HepG2 (cell line): ENCODE results near the gene NPC1. TPM values are rescaled to one million over a fixed set of nuclear protein-coding genes. Genes with fewer than 3 reads are reported as not detected.

Experiments
- ASH2L ChIP-seq: fragments of 300-600, 200-600 bp; sonication (generic); IDR thresholded peaks from 2 replicates; pipeline ENCODE4 v1.7.0; 2017; ENCODE audit warnings: low read depth, mild to moderate bottlenecking, moderate library complexity, mixed read lengths, low read length; ENCODE audit not compliant: insufficient read length
- CREM ChIP-seq, 2 experiments: sonication (generic) in 1 of 2; formaldehyde crosslinking in 1 of 2; IDR thresholded peaks; 2 replicates each; pipeline versions ENCODE4 v1.4.0 to v1.6.1; 2016 to 2020; ENCODE audit warnings: antibody characterized with exemption in 1 of 2, mild to moderate bottlenecking in 1 of 2, missing genetic modification reagents in 1 of 2
- ERF ChIP-seq: IDR thresholded peaks from 2 replicates; pipeline ENCODE4 v1.6.1; 2018; ENCODE audit warnings: missing biosample characterization, missing genetic modification reagents
- HIVEP1 ChIP-seq: sonication (generic); formaldehyde crosslinking; IDR thresholded peaks from 2 replicates; pipeline ENCODE4 v1.4.0; 2020; ENCODE audit warnings: mild to moderate bottlenecking, missing genetic modification reagents
- MTF2 ChIP-seq: sonication (generic); formaldehyde crosslinking; IDR thresholded peaks from 2 replicates; pipeline ENCODE4 v1.5.0; 2020; ENCODE audit warnings: missing genetic modification reagents, borderline replicate concordance
- PBX3 ChIP-seq: sonication (generic); formaldehyde crosslinking; IDR thresholded peaks from 2 replicates; pipeline ENCODE4 v1.8.1; 2023; ENCODE audit warnings: missing genetic modification reagents, inconsistent platforms, borderline replicate concordance
- POGK ChIP-seq: sonication (generic); formaldehyde crosslinking; conservative IDR thresholded peaks from 2 replicates; pipeline ENCODE4 v1.8.0; 2022; ENCODE audit warnings: mild to moderate bottlenecking, moderate library complexity, missing genetic modification reagents
- POGZ ChIP-seq: sonication (generic); formaldehyde crosslinking; IDR thresholded peaks from 2 replicates; pipeline ENCODE4 v1.4.0; 2020; ENCODE audit warnings: mild to moderate bottlenecking, missing genetic modification reagents
- RNF219 ChIP-seq: sonication (generic); formaldehyde crosslinking; IDR thresholded peaks from 2 replicates; pipeline ENCODE4 v1.5.0; 2020; ENCODE audit warnings: mild to moderate bottlenecking, missing genetic modification reagents
- SCMH1 ChIP-seq: sonication (generic); formaldehyde crosslinking; IDR thresholded peaks from 2 replicates; pipeline ENCODE4 v1.9.0; 2021; ENCODE audit warnings: missing genetic modification reagents, mild to moderate bottlenecking, borderline replicate concordance
- TAF15 ChIP-seq: fragments of 200-400 bp; formaldehyde crosslinking; IDR thresholded peaks from one replicate; pipeline ENCODE4 v1.6.1; 2018; ENCODE audit warnings: mild to moderate bottlenecking, low read depth, low read length; ENCODE audit not compliant: poor library complexity, severe bottlenecking
- ZBTB7A ChIP-seq: sonication (generic); formaldehyde crosslinking; IDR thresholded peaks from 2 replicates; pipeline ENCODE4 v1.8.0; 2022; ENCODE audit warnings: mild to moderate bottlenecking, missing genetic modification reagents
- ZNF160 ChIP-seq: sonication (generic); formaldehyde crosslinking; IDR thresholded peaks from 2 replicates; pipeline ENCODE4 v1.8.0; 2022; ENCODE audit warnings: mild to moderate bottlenecking, inconsistent platforms, missing genetic modification reagents
- ZNF263 ChIP-seq: sonication (generic); formaldehyde crosslinking; IDR thresholded peaks from 2 replicates; pipeline ENCODE4 v1.4.0; 2020; ENCODE audit warnings: missing genetic modification reagents
- ZNF30 ChIP-seq: sonication (generic); formaldehyde crosslinking; IDR thresholded peaks from 2 replicates; pipeline ENCODE4 v1.5.0; 2020; ENCODE audit warnings: mild to moderate bottlenecking, missing genetic modification reagents
- ZNF460 ChIP-seq: sonication (generic); formaldehyde crosslinking; IDR thresholded peaks from 2 replicates; pipeline ENCODE4 v1.5.1; 2020; ENCODE audit warnings: missing genetic modification reagents, mild to moderate bottlenecking, borderline replicate concordance
- polyA plus RNA-seq, 8 experiments: library from polyadenylated mRNA; depleted of rRNA in 3 of 8; stranded (reverse) in 7 of 8; unstranded in 1 of 8; fragments of >200 nt; fragmentation: Illumina TruSeq in 4 of 8; extraction: Trizol in 4 of 8; gene quantifications; 2 replicates each; pipeline versions ENCODE4 v1.2.1 to v1.2.3, GENCODE V29; 2011 to 2016; ENCODE audit warnings: low read depth in 4 of 8, missing spikeins in 1 of 8, mixed read lengths in 1 of 8; ENCODE audit not compliant: insufficient read depth in 1 of 8
- total RNA-seq, 5 experiments: library from RNA; depleted of rRNA; stranded (reverse); fragments of >200 nt; fragmentation: Illumina TruSeq; extraction: Trizol; gene quantifications; 2 replicates each; pipeline ENCODE4 v1.2.3, GENCODE V29; 2016; ENCODE audit warnings: low read depth in 1 of 5
- TF ChIP-seq, protein P1 (sequence below): sonication (generic); formaldehyde crosslinking; IDR thresholded peaks from 2 replicates; pipeline ENCODE4 v1.8.1; 2022; ENCODE audit warnings: mild to moderate bottlenecking, missing genetic modification reagents
- TF ChIP-seq, protein P2 (sequence below): sonication (generic); formaldehyde crosslinking; IDR thresholded peaks from 2 replicates; pipeline ENCODE4 v1.5.0; 2020; ENCODE audit warnings: missing genetic modification reagents

The NPC1 gene
- total and polyA plus RNA-seq, 2 of the 13 experiments (the other 11 are each of a cell fraction or from before 2014, with no cell fraction given) = 46.5 to 114 TPM

- TF ChIP-seq, protein P1, sequence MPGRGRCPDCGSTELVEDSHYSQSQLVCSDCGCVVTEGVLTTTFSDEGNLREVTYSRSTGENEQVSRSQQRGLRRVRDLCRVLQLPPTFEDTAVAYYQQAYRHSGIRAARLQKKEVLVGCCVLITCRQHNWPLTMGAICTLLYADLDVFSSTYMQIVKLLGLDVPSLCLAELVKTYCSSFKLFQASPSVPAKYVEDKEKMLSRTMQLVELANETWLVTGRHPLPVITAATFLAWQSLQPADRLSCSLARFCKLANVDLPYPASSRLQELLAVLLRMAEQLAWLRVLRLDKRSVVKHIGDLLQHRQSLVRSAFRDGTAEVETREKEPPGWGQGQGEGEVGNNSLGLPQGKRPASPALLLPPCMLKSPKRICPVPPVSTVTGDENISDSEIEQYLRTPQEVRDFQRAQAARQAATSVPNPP (CRISPR knock-in tag) = 0 out of 2 replicates have a peak, but pooled peaks have one; percentile 52
- TF ChIP-seq RNF219 (CRISPR knock-in tag) (no peak), ERF (peak; percentile 82; the same call in 1 of the 2 replicates), MTF2 (CRISPR knock-in tag) (no peak), TAF15 (no peak), POGZ (CRISPR knock-in tag) (peak; percentile 94), PBX3 (CRISPR knock-in tag) (no peak), CREM (IDR thresholded peaks at IDR 0.05) (peak; percentile 72; the same call in 1 of the 2 replicates), CREM (CRISPR knock-in tag; IDR thresholded peaks at IDR 0.05) (no peak), ZNF460 (0 out of 2 replicates have a peak, but pooled peaks have one; percentile 32), ZBTB7A (peak; percentile 59), SCMH1 (CRISPR knock-in tag) (no peak), ZNF160 (CRISPR knock-in tag) (peak; percentile 57; the same call in 1 of the 2 replicates), ZNF30 (CRISPR knock-in tag) (no peak), POGK (CRISPR knock-in tag) (no peak), ASH2L (peak; percentile 90), ZNF263 (no peak), HIVEP1 (CRISPR knock-in tag) (no peak)
- TF ChIP-seq, protein P2, sequence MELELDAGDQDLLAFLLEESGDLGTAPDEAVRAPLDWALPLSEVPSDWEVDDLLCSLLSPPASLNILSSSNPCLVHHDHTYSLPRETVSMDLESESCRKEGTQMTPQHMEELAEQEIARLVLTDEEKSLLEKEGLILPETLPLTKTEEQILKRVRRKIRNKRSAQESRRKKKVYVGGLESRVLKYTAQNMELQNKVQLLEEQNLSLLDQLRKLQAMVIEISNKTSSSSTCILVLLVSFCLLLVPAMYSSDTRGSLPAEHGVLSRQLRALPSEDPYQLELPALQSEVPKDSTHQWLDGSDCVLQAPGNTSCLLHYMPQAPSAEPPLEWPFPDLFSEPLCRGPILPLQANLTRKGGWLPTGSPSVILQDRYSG = no peak
Observed at GRCh38 chr18:23556145-23556780, 30.0 kb downstream of the NPC1 start (continued).
